GM21360 (cell line): ENCODE results near the gene GNG7.
A peak's percentile ranks its signal among the peaks of the same experiment; 100 is the strongest.
"Not testable (repeated sequence)": the region's sequence is repeated elsewhere in the genome, so short reads cannot be mapped to it uniquely, and the experiment has no call there.

Experiments used
- ATAC-seq: cut with Tn5 transposase; IDR thresholded peaks from one replicate; pipeline ENCODE4 v1.9.1; 2021; ENCODE audit warnings: mild to moderate bottlenecking, moderate library complexity; ENCODE audit not compliant: unreplicated experiment

Gene GNG7

GRCh38 chr19:2625434-2625833 lies 77.1 kb downstream of the GNG7 start:
- ATAC-seq = no peak

GRCh38 chr19:2624537-2625091 lies 77.9 kb downstream of the GNG7 start:
- ATAC-seq = no peak

GRCh38 chr19:2623798-2624197 lies 78.7 kb downstream of the GNG7 start:
- no peak for ATAC-seq

- not testable (repeated sequence) for ATAC-seq
These were observed 80.0 kb downstream of the GNG7 start for GRCh38 chr19:2622371-2622961.

GRCh38 chr19:2619076-2619475 lies 83.4 kb downstream of the GNG7 start:
- no peak for ATAC-seq

- no peak for ATAC-seq
These were observed 83.9 kb downstream of the GNG7 start for GRCh38 chr19:2618611-2619010.

- ATAC-seq = no peak
These were observed 84.9 kb downstream of the GNG7 start for GRCh38 chr19:2617393-2618165.

GRCh38 chr19:2616741-2617392 lies 85.6 kb downstream of the GNG7 start:
- ATAC-seq = no peak

GRCh38 chr19:2615782-2616181 lies 86.7 kb downstream of the GNG7 start:
- no peak for ATAC-seq

- ATAC-seq = no peak
These were observed 88.8 kb downstream of the GNG7 start for GRCh38 chr19:2613507-2614295.

GRCh38 chr19:2612619-2613249 lies 89.8 kb downstream of the GNG7 start:
- no peak for ATAC-seq

- no peak for ATAC-seq
These were observed 90.7 kb downstream of the GNG7 start for GRCh38 chr19:2611483-2612464.

- ATAC-seq = peak; percentile 34
These were observed 91.6 kb downstream of the GNG7 start for GRCh38 chr19:2610637-2611482.

- no peak for ATAC-seq
These were observed 92.9 kb downstream of the GNG7 start for GRCh38 chr19:2609389-2610116.

- ATAC-seq = not testable (repeated sequence)
These were observed 93.5 kb downstream of the GNG7 start for GRCh38 chr19:2609034-2609388.

GRCh38 chr19:2608602-2608922 lies 93.9 kb downstream of the GNG7 start:
- ATAC-seq = no peak

- peak; percentile 41 for ATAC-seq
These were observed 94.5 kb downstream of the GNG7 start for GRCh38 chr19:2607712-2608601.
